Endodermal cell (in vitro differentiated cells): ENCODE measurements around the gene ENG. TPM values are rescaled to one million over a fixed set of nuclear protein-coding genes. Genes with fewer than 3 reads are reported as not detected.

Source experiments
- DNase-seq: peaks from one replicate; pipeline ENCODE4 v3.0.0-alpha.2; 2017
- H3K27ac ChIP-seq: 2 replicates; pipeline ENCODE4 v1.5.1; 2013; ENCODE audit warnings: mild to moderate bottlenecking, low read depth, low read length, moderate library complexity
- H3K27me3 ChIP-seq: 2 replicates; pipeline ENCODE4 v1.6.1; 2013; ENCODE audit warnings: mild to moderate bottlenecking, low read length, moderate library complexity; ENCODE audit not compliant: insufficient read depth, control insufficient read depth, poor library complexity, severe bottlenecking
- H3K36me3 ChIP-seq: 2 replicates; pipeline ENCODE4 v1.7.0; 2013; ENCODE audit warnings: mild to moderate bottlenecking, low read length, moderate library complexity; ENCODE audit not compliant: control insufficient read depth, insufficient read depth
- H3K4me1 ChIP-seq: one replicate; pipeline ENCODE4 v1.7.0; 2013; ENCODE audit warnings: low read length; ENCODE audit not compliant: control insufficient read depth, insufficient read depth
- H3K4me3 ChIP-seq: 2 replicates; pipeline ENCODE4 v1.5.1; 2013; ENCODE audit warnings: mild to moderate bottlenecking, low read length, moderate library complexity
- H3K9ac ChIP-seq: 2 replicates; pipeline ENCODE4 v1.6.1; 2013; ENCODE audit warnings: mild to moderate bottlenecking, low read length, moderate library complexity; ENCODE audit not compliant: poor library complexity, severe bottlenecking; ENCODE audit errors: extremely low read depth
- H3K9me3 ChIP-seq: 2 replicates; pipeline ENCODE4 v1.6.1; 2013; ENCODE audit warnings: mild to moderate bottlenecking, low read length, moderate library complexity; ENCODE audit not compliant: control insufficient read depth
- H3K27ac Mint-ChIP-seq: 2 replicates; pipeline ENCODE4 v1.8.0; 2020; ENCODE audit warnings: mixed read lengths
- H3K27me3 Mint-ChIP-seq: 2 replicates; pipeline ENCODE4 v1.8.0; 2021; ENCODE audit warnings: mild to moderate bottlenecking, mixed read lengths; ENCODE audit not compliant: insufficient read depth
- H3K36me3 Mint-ChIP-seq: 2 replicates; pipeline ENCODE4 v1.8.0; 2020; ENCODE audit warnings: low read depth, mixed read lengths
- H3K4me1 Mint-ChIP-seq: 2 replicates; pipeline ENCODE4 v1.8.0; 2020; ENCODE audit warnings: mixed read lengths
- H3K4me3 Mint-ChIP-seq: 2 replicates; pipeline ENCODE4 v1.8.0; 2020; ENCODE audit warnings: mild to moderate bottlenecking, moderate library complexity, mixed read lengths
- H3K9me3 Mint-ChIP-seq: 2 replicates; pipeline ENCODE4 v1.8.0; 2020; ENCODE audit warnings: mild to moderate bottlenecking, mixed read lengths
- WGBS, 2 experiments: methylation state at CpG; one replicate each; pipeline versions ENCODE4 v1.1.5 to v1.1.7; 2013; ENCODE audit warnings: missing lambda C conversion rate in 2 of 2, mixed read lengths in 1 of 2; ENCODE audit not compliant: insufficient coverage in 1 of 2, insufficient read length in 1 of 2; 5-methylcytosine and 5-hydroxymethylcytosine counted together
- total RNA-seq, 2 donors: library from RNA; stranded (reverse); fragmentation: NEBNext Ultra II Directional in 1 of 2; extraction: Animal tissue kit (Norgen Biotek cat#: 25700) in 1 of 2; gene quantifications; 2 replicates in 1 of 2; 3 replicates in 1 of 2; pipeline ENCODE4 v1.2.1, GENCODE V29; 2021
- TF ChIP-seq, protein P1 (sequence below): fragments of 200-600 bp; sonication (generic); conservative IDR thresholded peaks from 2 replicates; pipeline ENCODE4 v1.5.0; 2021; ENCODE audit warnings: antibody characterized with exemption, mild to moderate bottlenecking

The ENG gene
- total RNA-seq, 2 donors from 2014 or later, result 2.2 to 2.4 TPM

DNA sequence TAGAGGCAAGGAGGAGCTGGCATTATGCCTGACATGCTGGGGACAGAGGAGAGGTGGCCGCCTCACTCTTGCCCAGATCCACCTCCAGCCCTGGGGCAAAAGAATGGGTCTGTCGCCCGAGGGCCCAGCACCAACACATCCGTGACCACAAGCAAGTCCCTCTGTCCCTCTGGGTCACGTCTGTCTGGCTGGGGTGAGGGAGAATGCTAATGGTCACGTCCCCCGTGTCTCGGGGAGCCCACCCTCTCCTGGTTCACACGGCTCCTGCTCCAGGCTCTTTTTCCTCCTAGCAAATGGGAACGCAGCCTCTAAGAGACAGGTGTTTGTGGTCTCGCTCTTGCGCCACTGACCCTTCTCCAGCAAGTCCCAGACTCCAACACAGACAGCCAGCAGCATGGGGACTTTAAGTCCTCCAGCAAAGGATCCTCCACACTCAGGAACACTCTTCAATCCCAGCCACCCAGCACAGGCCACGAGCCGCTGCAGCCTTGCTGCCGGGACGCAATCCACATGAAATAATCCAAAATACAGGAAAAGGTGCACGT, 4.1 kb downstream of the ENG start:
- no peak for DNase-seq
- Histone ChIP-seq H3K4me3 (no peak overlapping the region), H3K9me3 (peaks cover 11% of the 10 kb centered on the region), H3K27me3 (no peaks in the 10 kb centered on the region), H3K36me3 (no peaks in the 10 kb centered on the region), H3K4me1 (no peaks in the 10 kb centered on the region), H3K9ac (no peak overlapping the region), H3K27ac (no peak overlapping the region)
- Mint-ChIP-seq H3K9me3 (peaks cover 16% of the 10 kb centered on the region), H3K4me1 (no peaks in the 10 kb centered on the region), H3K4me3 (no peak overlapping the region), H3K27ac (no peak overlapping the region), H3K36me3 (no peaks in the 10 kb centered on the region), H3K27me3 (no peaks in the 10 kb centered on the region)
- TF ChIP-seq, protein P1, sequence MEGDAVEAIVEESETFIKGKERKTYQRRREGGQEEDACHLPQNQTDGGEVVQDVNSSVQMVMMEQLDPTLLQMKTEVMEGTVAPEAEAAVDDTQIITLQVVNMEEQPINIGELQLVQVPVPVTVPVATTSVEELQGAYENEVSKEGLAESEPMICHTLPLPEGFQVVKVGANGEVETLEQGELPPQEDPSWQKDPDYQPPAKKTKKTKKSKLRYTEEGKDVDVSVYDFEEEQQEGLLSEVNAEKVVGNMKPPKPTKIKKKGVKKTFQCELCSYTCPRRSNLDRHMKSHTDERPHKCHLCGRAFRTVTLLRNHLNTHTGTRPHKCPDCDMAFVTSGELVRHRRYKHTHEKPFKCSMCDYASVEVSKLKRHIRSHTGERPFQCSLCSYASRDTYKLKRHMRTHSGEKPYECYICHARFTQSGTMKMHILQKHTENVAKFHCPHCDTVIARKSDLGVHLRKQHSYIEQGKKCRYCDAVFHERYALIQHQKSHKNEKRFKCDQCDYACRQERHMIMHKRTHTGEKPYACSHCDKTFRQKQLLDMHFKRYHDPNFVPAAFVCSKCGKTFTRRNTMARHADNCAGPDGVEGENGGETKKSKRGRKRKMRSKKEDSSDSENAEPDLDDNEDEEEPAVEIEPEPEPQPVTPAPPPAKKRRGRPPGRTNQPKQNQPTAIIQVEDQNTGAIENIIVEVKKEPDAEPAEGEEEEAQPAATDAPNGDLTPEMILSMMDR, result no peak
- WGBS, 2 experiments, result 96 to 97% methylated on average over 5 to 17 of the region's 17 CpGs

DNA sequence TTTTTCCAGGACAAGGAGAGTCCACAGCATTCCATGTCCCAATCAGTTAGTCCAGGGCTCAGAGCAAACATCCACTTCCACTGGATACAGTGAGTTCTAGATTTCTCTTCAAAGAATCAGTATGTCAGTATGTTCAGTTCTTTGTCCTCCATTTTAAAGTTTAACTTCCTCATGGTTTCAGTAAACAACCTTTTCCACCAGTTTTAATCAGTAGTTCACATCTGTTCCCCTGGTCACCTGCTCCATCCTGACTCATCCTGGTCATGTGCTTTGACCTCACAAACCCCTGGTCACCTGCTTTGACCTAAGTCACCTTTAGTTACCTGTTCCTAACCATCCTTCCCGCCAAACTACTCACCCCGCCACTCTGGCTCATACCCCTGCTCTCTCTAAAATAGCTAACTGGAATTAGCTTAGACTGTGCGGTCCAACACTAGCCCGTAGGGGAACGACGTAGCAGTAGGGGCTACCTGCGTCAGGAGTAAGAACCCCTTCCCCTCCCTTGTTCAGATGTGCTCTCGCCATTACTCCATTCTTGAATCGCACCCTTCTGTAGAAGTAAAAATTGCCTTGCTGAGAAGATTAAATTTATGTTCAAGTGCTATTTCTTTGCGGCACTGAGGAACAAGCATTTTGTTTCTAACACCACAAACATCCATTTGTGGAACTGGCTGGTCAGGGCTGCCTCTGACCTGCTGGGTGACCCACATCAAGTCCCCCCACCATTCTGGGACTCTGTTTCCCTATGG, 5.5 kb downstream of the ENG start:
- H3K4me3 ChIP-seq, result no peak overlapping the region
- H3K9me3 ChIP-seq, result peaks cover 11% of the 10 kb centered on the region
- no peak overlapping the region for H3K27ac ChIP-seq
- Mint-ChIP-seq H3K27me3 (no peaks in the 10 kb centered on the region), H3K27ac (no peak overlapping the region), H3K4me1 (no peaks in the 10 kb centered on the region), H3K9me3 (peaks cover 16% of the 10 kb centered on the region), H3K4me3 (no peak overlapping the region), H3K36me3 (no peaks in the 10 kb centered on the region)
- TF ChIP-seq, protein P1, result no peak
- 89 to 95% methylated on average over 7 to 10 of the region's 10 CpGs for WGBS, 2 experiments
- no peak for DNase-seq
- H3K9ac ChIP-seq, result no peak overlapping the region
- no peaks in the 10 kb centered on the region for H3K36me3 ChIP-seq
- no peaks in the 10 kb centered on the region for H3K4me1 ChIP-seq
- H3K27me3 ChIP-seq, result no peaks in the 10 kb centered on the region

DNA sequence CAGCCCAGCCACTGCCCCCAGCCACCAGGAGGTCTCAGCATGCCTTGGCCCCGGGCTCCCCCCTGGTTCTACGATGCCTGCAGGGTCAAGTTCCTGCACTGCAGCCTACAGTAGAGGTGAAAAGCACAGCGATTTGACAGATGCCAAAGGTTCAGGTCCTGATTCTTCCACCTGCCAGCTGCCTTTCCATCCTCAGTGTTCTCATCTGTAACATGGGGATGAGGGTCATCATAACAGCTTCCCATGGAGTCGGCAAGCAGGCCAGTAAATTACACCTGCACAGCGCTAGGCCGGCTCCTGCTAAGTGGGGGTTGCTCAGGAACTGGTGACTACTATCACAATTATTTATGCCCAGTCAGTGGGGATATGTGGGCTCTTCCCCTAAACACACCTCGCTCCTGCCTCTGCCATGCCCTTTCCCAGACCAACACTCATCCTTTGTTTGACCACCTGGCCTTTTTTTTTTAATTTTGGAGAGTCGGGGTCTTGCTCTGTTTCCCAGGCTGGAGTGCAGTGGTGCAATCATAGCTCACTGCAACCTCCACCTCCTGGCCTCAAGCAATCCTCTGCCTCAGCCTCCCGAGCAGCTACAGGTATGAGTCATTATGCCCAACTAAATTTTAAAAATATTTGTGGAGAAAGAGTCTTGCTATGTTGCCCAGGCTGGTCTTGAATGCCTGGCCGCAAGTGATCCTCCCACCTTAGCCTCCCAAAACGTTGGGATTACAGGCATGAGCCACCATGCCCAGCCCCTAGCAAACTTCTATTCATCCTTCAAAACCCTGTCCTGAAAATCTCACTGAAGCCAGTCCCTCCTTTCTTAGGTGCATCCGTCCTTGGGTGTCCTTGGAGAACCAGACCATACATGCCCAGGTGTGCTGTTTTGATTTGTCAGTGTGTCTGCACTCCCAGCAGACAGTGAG, 6.4 kb downstream of the ENG start:
- Histone ChIP-seq H3K4me3 (no peak overlapping the region), H3K9me3 (peaks cover 11% of the 10 kb centered on the region), H3K4me1 (no peaks in the 10 kb centered on the region), H3K9ac (no peak overlapping the region), H3K27ac (no peak overlapping the region), H3K36me3 (no peaks in the 10 kb centered on the region), H3K27me3 (no peaks in the 10 kb centered on the region)
- Mint-ChIP-seq H3K9me3 (peaks cover 16% of the 10 kb centered on the region), H3K36me3 (no peaks in the 10 kb centered on the region), H3K27ac (no peak overlapping the region), H3K4me1 (no peaks in the 10 kb centered on the region), H3K4me3 (no peak overlapping the region), H3K27me3 (no peaks in the 10 kb centered on the region)
- WGBS, 2 experiments, result 78 to 88% methylated on average over 9 to 12 of the region's 12 CpGs
- TF ChIP-seq, protein P1, result no peak
- DNase-seq, result no peak
